HG03571 (cell line): ENCODE results near the gene ZIC1.

Experiments
- ATAC-seq: cut with Tn5 transposase; IDR thresholded peaks from one replicate; pipeline ENCODE4 v1.9.1; 2021; ENCODE audit not compliant: unreplicated experiment

The ZIC1 gene

GRCh38 chr3:147379651-147380050 is 29.5 kb upstream of the ZIC1 start:
- no peak for ATAC-seq

- ATAC-seq: no peak
Measured at GRCh38 chr3:147380387-147380951, 28.7 kb upstream of the ZIC1 start.

GRCh38 chr3:147380977-147381376 is 28.2 kb upstream of the ZIC1 start:
- no peak for ATAC-seq

- no peak for ATAC-seq
Measured at GRCh38 chr3:147381596-147381995, 27.6 kb upstream of the ZIC1 start.

- no peak for ATAC-seq
Measured at GRCh38 chr3:147383617-147384016, 25.5 kb upstream of the ZIC1 start.

GRCh38 chr3:147384210-147385058 is 24.7 kb upstream of the ZIC1 start:
- no peak for ATAC-seq

GRCh38 chr3:147385059-147386012 is 23.8 kb upstream of the ZIC1 start:
- ATAC-seq: no peak

GRCh38 chr3:147387291-147387884 is 21.8 kb upstream of the ZIC1 start:
- no peak for ATAC-seq

- no peak for ATAC-seq
Measured at GRCh38 chr3:147387885-147388699, 21.1 kb upstream of the ZIC1 start.

GRCh38 chr3:147388700-147389580 is 20.2 kb upstream of the ZIC1 start:
- ATAC-seq: no peak

- ATAC-seq: no peak
Measured at GRCh38 chr3:147389717-147390116, 19.4 kb upstream of the ZIC1 start.

- no peak for ATAC-seq
Measured at GRCh38 chr3:147390589-147391569, 18.3 kb upstream of the ZIC1 start.

GRCh38 chr3:147391781-147392624 is 17.2 kb upstream of the ZIC1 start:
- no peak for ATAC-seq

GRCh38 chr3:147392625-147392946 is 16.6 kb upstream of the ZIC1 start:
- no peak for ATAC-seq

GRCh38 chr3:147393261-147393942 is 15.8 kb upstream of the ZIC1 start:
- ATAC-seq: no peak

GRCh38 chr3:147393943-147394883 is 15.0 kb upstream of the ZIC1 start:
- ATAC-seq: no peak
